GM23338 (cell line): ENCODE data around the gene ESRRA. TPM values are rescaled to one million over a fixed set of nuclear protein-coding genes. Genes with fewer than 3 reads are reported as not detected.

ENCODE experiments used
- ATAC-seq: fragments of 200-7000 bp; cut with Tn5 transposase; 3 replicates; pipeline ENCODE4 v1.9.1; 2020
- DNase-seq: peaks from one replicate; pipeline ENCODE4 v3.0.0-alpha.2; 2015; ENCODE audit warnings: low spot score
- H2AFZ ChIP-seq: fragments of 200-600 bp; sonication (generic); 2 replicates; pipeline ENCODE4 v1.8.0; 2016; ENCODE audit warnings: antibody characterized with exemption, mild to moderate bottlenecking, moderate library complexity
- H3F3A ChIP-seq: fragments of 200-600 bp; sonication (generic); replicated peaks from 2 replicates; pipeline ENCODE4 v1.8.0; 2017; ENCODE audit warnings: antibody characterized with exemption, mixed run types, low read depth
- H3K27ac ChIP-seq: fragments of 200-600 bp; sonication (generic); 2 replicates; pipeline ENCODE4 v1.6.1; 2016; ENCODE audit warnings: low read depth
- H3K27me3 ChIP-seq: fragments of 200-600 bp; sonication (generic); 2 replicates; pipeline ENCODE4 v1.8.0; 2016; ENCODE audit warnings: mild to moderate bottlenecking, mixed run types, moderate library complexity; ENCODE audit not compliant: insufficient read depth
- H3K36me3 ChIP-seq: fragments of 200-600 bp; sonication (generic); 2 replicates; pipeline ENCODE4 v1.8.0; 2016; ENCODE audit warnings: mild to moderate bottlenecking; ENCODE audit not compliant: insufficient read depth
- H3K4me1 ChIP-seq: fragments of 200-600 bp; sonication (generic); 2 replicates; pipeline ENCODE4 v1.8.0; 2016; ENCODE audit warnings: mild to moderate bottlenecking, moderate library complexity; ENCODE audit not compliant: insufficient read depth
- H3K4me2 ChIP-seq: fragments of 200-600 bp; sonication (generic); 2 replicates; pipeline ENCODE4 v1.7.1; 2017; ENCODE audit warnings: mixed run types
- H3K4me3 ChIP-seq: fragments of 200-600 bp; sonication (generic); 2 replicates; pipeline ENCODE4 v1.6.1; 2016; ENCODE audit warnings: mixed run types
- H3K79me2 ChIP-seq: fragments of 200-600 bp; sonication (generic); replicated peaks from 2 replicates; pipeline ENCODE4 v1.8.0; 2017; ENCODE audit warnings: mild to moderate bottlenecking; ENCODE audit not compliant: insufficient read depth
- H3K9me2 ChIP-seq: fragments of 200-600 bp; sonication (generic); 2 replicates; pipeline ENCODE4 v1.8.0; 2017; ENCODE audit not compliant: insufficient read depth
- H4K20me1 ChIP-seq: fragments of 200-600 bp; sonication (generic); replicated peaks from 2 replicates; pipeline ENCODE4 v1.8.0; 2017; ENCODE audit warnings: mild to moderate bottlenecking; ENCODE audit not compliant: insufficient read depth
- H3K27ac Mint-ChIP-seq: 2 replicates; pipeline ENCODE4 v1.8.0; 2020; ENCODE audit warnings: inconsistent platforms, mild to moderate bottlenecking, moderate library complexity, mixed read lengths
- H3K27me3 Mint-ChIP-seq: 3 replicates; pipeline ENCODE4 v1.8.0; 2022; ENCODE audit warnings: low read depth, mild to moderate bottlenecking, moderate library complexity, mixed read lengths, inconsistent platforms; ENCODE audit not compliant: insufficient read depth, poor library complexity
- H3K36me3 Mint-ChIP-seq: 3 replicates; pipeline ENCODE4 v1.8.0; 2021; ENCODE audit warnings: low read depth, mild to moderate bottlenecking, inconsistent platforms, moderate library complexity, mixed read lengths
- H3K4me1 Mint-ChIP-seq: 3 replicates; pipeline ENCODE4 v1.8.0; 2020; ENCODE audit warnings: mild to moderate bottlenecking, inconsistent platforms, mixed read lengths
- H3K4me3 Mint-ChIP-seq: 3 replicates; pipeline ENCODE4 v1.8.0; 2021; ENCODE audit warnings: moderate library complexity, mild to moderate bottlenecking, inconsistent platforms, mixed read lengths
- H3K9me3 Mint-ChIP-seq: 3 replicates; pipeline ENCODE4 v1.8.0; 2020; ENCODE audit warnings: moderate library complexity, mild to moderate bottlenecking, inconsistent platforms, mixed read lengths
- EZH2 ChIP-seq: fragments of 200-600 bp; sonication (generic); IDR thresholded peaks from one replicate; pipeline ENCODE4 v1.8.0; 2017; ENCODE audit warnings: antibody characterized with exemption, mild to moderate bottlenecking, low read depth; ENCODE audit not compliant: unreplicated experiment
- EZH2phosphoT487 ChIP-seq: fragments of 200-600 bp; sonication (generic); IDR thresholded peaks from one replicate; pipeline ENCODE4 v1.8.1; 2018; ENCODE audit warnings: antibody characterized with exemption; ENCODE audit not compliant: unreplicated experiment
- JUNB ChIP-seq: IDR thresholded peaks from one replicate; pipeline ENCODE4 v1.6.1; 2016; ENCODE audit warnings: antibody characterized with exemption; ENCODE audit not compliant: unreplicated experiment
- NANOG ChIP-seq: IDR thresholded peaks from 2 replicates; pipeline ENCODE4 v1.6.1; 2016; ENCODE audit warnings: antibody characterized with exemption, borderline replicate concordance
- POLR2AphosphoS5 ChIP-seq: IDR thresholded peaks from 2 replicates; pipeline ENCODE4 v1.6.1; 2016; ENCODE audit warnings: antibody characterized with exemption, low read depth
- STAT1 ChIP-seq: IDR thresholded peaks from one replicate; pipeline ENCODE4 v1.6.1; 2016; ENCODE audit warnings: antibody characterized with exemption; ENCODE audit not compliant: unreplicated experiment
- ZNF114 ChIP-seq: fragments of 250-450 bp; sonication (Bioruptor Pico); IDR thresholded peaks from 2 replicates; pipeline ENCODE4 v1.5.0; 2020; ENCODE audit warnings: mild to moderate bottlenecking, moderate library complexity
- polyA plus RNA-seq: library from polyadenylated mRNA; unstranded; fragments of >200 nt; fragmentation: Nextera tagmentation; extraction: Ambion mirVana; gene quantifications from 2 replicates; pipeline ENCODE4 v1.2.1, GENCODE V29; 2016
- total RNA-seq: library from RNA; depleted of rRNA; stranded (reverse); fragments of >200 nt; shearing (Covaris generic); gene quantifications from 2 replicates; pipeline ENCODE4 v1.2.3, GENCODE V29; 2014
- TF ChIP-seq, protein P1 (sequence below): IDR thresholded peaks from one replicate; pipeline ENCODE4 v1.6.1; 2018; ENCODE audit warnings: antibody characterized with exemption; ENCODE audit not compliant: unreplicated experiment
- TF ChIP-seq, protein P2 (sequence below), 2 experiments: fragments of 200-600 bp in 1 of 2; sonication (generic) in 1 of 2; conservative IDR thresholded peaks; 2 replicates each; pipeline versions ENCODE4 v1.5.1 to v1.6.1; 2016 to 2017; ENCODE audit warnings: antibody characterized with exemption in 2 of 2, low read depth in 2 of 2, mild to moderate bottlenecking in 2 of 2, moderate library complexity in 1 of 2
- TF ChIP-seq, protein P3 (sequence below): IDR thresholded peaks from 2 replicates; pipeline ENCODE4 v1.6.1; 2016; ENCODE audit warnings: antibody characterized with exemption

ESRRA gene
- total and polyA plus RNA-seq, 2 experiments from 2014 or later = 13.7 to 55.1 TPM

GRCh38 chr11:64349404-64349803 lies 44.1 kb downstream of the ESRRA start (continued):
- TF ChIP-seq, protein P1, sequence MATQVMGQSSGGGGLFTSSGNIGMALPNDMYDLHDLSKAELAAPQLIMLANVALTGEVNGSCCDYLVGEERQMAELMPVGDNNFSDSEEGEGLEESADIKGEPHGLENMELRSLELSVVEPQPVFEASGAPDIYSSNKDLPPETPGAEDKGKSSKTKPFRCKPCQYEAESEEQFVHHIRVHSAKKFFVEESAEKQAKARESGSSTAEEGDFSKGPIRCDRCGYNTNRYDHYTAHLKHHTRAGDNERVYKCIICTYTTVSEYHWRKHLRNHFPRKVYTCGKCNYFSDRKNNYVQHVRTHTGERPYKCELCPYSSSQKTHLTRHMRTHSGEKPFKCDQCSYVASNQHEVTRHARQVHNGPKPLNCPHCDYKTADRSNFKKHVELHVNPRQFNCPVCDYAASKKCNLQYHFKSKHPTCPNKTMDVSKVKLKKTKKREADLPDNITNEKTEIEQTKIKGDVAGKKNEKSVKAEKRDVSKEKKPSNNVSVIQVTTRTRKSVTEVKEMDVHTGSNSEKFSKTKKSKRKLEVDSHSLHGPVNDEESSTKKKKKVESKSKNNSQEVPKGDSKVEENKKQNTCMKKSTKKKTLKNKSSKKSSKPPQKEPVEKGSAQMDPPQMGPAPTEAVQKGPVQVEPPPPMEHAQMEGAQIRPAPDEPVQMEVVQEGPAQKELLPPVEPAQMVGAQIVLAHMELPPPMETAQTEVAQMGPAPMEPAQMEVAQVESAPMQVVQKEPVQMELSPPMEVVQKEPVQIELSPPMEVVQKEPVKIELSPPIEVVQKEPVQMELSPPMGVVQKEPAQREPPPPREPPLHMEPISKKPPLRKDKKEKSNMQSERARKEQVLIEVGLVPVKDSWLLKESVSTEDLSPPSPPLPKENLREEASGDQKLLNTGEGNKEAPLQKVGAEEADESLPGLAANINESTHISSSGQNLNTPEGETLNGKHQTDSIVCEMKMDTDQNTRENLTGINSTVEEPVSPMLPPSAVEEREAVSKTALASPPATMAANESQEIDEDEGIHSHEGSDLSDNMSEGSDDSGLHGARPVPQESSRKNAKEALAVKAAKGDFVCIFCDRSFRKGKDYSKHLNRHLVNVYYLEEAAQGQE = no peak
- TF ChIP-seq POLR2AphosphoS5 (no peak), NANOG (no peak), ZNF114 (no peak), EZH2phosphoT487 (no peak), JUNB (no peak)
- TF ChIP-seq, protein P2, sequence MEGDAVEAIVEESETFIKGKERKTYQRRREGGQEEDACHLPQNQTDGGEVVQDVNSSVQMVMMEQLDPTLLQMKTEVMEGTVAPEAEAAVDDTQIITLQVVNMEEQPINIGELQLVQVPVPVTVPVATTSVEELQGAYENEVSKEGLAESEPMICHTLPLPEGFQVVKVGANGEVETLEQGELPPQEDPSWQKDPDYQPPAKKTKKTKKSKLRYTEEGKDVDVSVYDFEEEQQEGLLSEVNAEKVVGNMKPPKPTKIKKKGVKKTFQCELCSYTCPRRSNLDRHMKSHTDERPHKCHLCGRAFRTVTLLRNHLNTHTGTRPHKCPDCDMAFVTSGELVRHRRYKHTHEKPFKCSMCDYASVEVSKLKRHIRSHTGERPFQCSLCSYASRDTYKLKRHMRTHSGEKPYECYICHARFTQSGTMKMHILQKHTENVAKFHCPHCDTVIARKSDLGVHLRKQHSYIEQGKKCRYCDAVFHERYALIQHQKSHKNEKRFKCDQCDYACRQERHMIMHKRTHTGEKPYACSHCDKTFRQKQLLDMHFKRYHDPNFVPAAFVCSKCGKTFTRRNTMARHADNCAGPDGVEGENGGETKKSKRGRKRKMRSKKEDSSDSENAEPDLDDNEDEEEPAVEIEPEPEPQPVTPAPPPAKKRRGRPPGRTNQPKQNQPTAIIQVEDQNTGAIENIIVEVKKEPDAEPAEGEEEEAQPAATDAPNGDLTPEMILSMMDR (conservative IDR thresholded peaks at IDR 0.05; ENCODE audit: low read depth in 2 of 2) = no peak
- TF ChIP-seq, protein P3, sequence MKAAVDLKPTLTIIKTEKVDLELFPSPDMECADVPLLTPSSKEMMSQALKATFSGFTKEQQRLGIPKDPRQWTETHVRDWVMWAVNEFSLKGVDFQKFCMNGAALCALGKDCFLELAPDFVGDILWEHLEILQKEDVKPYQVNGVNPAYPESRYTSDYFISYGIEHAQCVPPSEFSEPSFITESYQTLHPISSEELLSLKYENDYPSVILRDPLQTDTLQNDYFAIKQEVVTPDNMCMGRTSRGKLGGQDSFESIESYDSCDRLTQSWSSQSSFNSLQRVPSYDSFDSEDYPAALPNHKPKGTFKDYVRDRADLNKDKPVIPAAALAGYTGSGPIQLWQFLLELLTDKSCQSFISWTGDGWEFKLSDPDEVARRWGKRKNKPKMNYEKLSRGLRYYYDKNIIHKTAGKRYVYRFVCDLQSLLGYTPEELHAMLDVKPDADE = no peak

DNA sequence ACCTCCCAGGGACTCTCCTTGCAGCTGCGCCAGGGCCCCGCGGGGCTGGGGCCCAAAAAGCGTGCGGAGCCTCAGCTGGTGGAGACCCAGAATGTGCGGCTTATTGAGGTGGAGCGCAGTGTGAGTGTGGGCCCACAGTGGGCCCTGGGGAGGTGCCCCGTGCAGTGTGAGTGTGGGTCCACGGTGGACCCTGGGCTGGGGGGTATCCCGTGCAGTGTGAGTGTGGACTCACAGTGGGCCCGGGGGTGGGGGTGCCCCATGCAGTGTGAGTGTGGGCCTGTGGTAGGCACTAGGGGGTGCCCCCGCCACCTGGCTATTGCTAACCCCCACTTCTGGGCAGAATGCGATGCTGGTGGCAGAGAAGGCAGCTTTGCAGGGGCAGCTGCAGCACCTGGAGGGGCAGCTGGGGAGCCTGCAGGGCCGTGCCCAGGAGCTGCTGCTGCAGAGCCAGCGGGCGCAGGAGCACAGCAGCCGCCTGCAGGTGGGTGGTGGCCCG lies 45.9 kb downstream of the ESRRA start:
- Mint-ChIP-seq H3K9me3 (no peaks in the 10 kb centered on the region), H3K4me1 (peaks cover 7% of the 10 kb centered on the region), H3K27ac (no peak overlapping the region), H3K36me3 (no peaks in the 10 kb centered on the region; the same call in 2 of the 3 replicates), H3K4me3 (no peak overlapping the region), H3K27me3 (peaks cover 13% of the 10 kb centered on the region)
- H3K4me1 ChIP-seq = peaks cover 7% of the 10 kb centered on the region; the same call in 1 of the 2 replicates
- no peak overlapping the region for H2AFZ ChIP-seq
- H4K20me1 ChIP-seq = no peaks in the 10 kb centered on the region
- no peak overlapping the region for H3K4me3 ChIP-seq
- DNase-seq (no peak), ATAC-seq (no peak)
- H3K27ac ChIP-seq = no peak overlapping the region
- 0 out of 2 replicates have a peak, but pooled peaks cover 6% of the 10 kb centered on the region for H3F3A ChIP-seq
- no peaks in the 10 kb centered on the region for H3K79me2 ChIP-seq
- H3K4me2 ChIP-seq = no peak overlapping the region
- no peaks in the 10 kb centered on the region for H3K36me3 ChIP-seq
- no peaks in the 10 kb centered on the region for H3K9me2 ChIP-seq
- H3K27me3 ChIP-seq = no peaks in the 10 kb centered on the region
- TF ChIP-seq STAT1 (no peak), EZH2 (no peak), ZNF114 (no peak), NANOG (no peak)
- TF ChIP-seq, protein P2 (conservative IDR thresholded peaks at IDR 0.05; ENCODE audit: low read depth in 2 of 2) = no peak
